ENCODE results near the gene CARD9.

The CARD9 gene

DNA sequence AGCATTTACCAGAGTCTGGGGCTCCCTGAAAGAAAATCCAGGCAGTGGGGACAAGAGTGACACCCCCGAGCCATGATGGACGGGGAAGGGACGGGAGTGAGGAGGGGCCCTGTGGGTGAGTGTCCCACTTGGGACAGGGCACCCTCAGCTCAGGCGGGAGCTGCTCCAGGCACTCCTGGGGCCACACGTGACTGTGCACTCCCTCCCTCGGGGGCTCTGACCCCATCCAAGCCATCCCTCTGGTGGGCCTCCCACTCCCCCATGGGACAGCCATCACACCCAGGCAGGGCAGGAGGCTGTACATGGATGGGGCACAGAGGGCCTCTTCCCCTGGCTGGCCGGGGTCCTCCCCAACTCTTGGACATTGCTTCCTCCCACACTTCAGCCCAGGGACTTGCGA lies 3.0 kb upstream of the CARD9 start:
- H3K9ac ChIP-seq, result no peak overlapping the region
- H3K36me3 ChIP-seq (ENCODE audit: insufficient read depth), result no peaks in the 10 kb centered on the region
- no peak overlapping the region for H2AFZ ChIP-seq (ENCODE audit: low read depth)
- H3K27me3 ChIP-seq (ENCODE audit: insufficient read depth, low read depth), result no peaks in the 10 kb centered on the region
- H3K4me1 ChIP-seq (ENCODE audit: low read depth, poor library complexity, severe bottlenecking), result no peaks in the 10 kb centered on the region
- no peak overlapping the region for H3K4me3 ChIP-seq (IDR thresholded peaks at IDR 0.05; ENCODE audit: insufficient read depth, low read depth, low read length)
- H3K79me2 ChIP-seq (ENCODE audit: insufficient read depth, low read depth), result no peaks in the 10 kb centered on the region
- no peaks in the 10 kb centered on the region for H4K20me1 ChIP-seq (ENCODE audit: insufficient read depth)
- no peak overlapping the region for H3K27ac ChIP-seq
- no peak for TF ChIP-seq CTCF (conservative IDR thresholded peaks at IDR 0.05; ENCODE audit: low read depth, low read length)
- H3K4me2 ChIP-seq, result no peak overlapping the region

GRCh38 chr9:136375096-136375495 lies 1.6 kb upstream of the CARD9 start:
- TF ChIP-seq CTCF (conservative IDR thresholded peaks at IDR 0.05; ENCODE audit: low read depth, low read length), result no peak
- Histone ChIP-seq H2AFZ (ENCODE audit: low read depth) (no peak overlapping the region), H3K27ac (no peak overlapping the region), H4K20me1 (ENCODE audit: insufficient read depth) (no peaks in the 10 kb centered on the region), H3K79me2 (ENCODE audit: insufficient read depth, low read depth) (no peaks in the 10 kb centered on the region), H3K4me2 (no peak overlapping the region), H3K4me1 (ENCODE audit: low read depth, poor library complexity, severe bottlenecking) (no peaks in the 10 kb centered on the region), H3K27me3 (ENCODE audit: insufficient read depth, low read depth) (no peaks in the 10 kb centered on the region), H3K36me3 (ENCODE audit: insufficient read depth) (no peaks in the 10 kb centered on the region), H3K4me3 (IDR thresholded peaks at IDR 0.05; ENCODE audit: insufficient read depth, low read depth, low read length) (no peak overlapping the region), H3K9ac (no peak overlapping the region)

GRCh38 chr9:136374183-136374575 lies 710 bp upstream of the CARD9 start:
- H3K36me3 ChIP-seq (ENCODE audit: insufficient read depth), result no peaks in the 10 kb centered on the region
- no peak overlapping the region for H3K4me3 ChIP-seq (IDR thresholded peaks at IDR 0.05; ENCODE audit: insufficient read depth, low read depth, low read length)

GRCh38 chr9:136372561-136373299 lies 739 bp downstream of the CARD9 start:
- no peak for TF ChIP-seq CTCF (conservative IDR thresholded peaks at IDR 0.05; ENCODE audit: low read depth, low read length)
- no peaks in the 10 kb centered on the region for H3K27me3 ChIP-seq (ENCODE audit: insufficient read depth, low read depth)
- H3K4me3 ChIP-seq (IDR thresholded peaks at IDR 0.05; ENCODE audit: insufficient read depth, low read depth, low read length), result no peak overlapping the region
- H3K9ac ChIP-seq, result no peak overlapping the region
- no peaks in the 10 kb centered on the region for H3K79me2 ChIP-seq (ENCODE audit: insufficient read depth, low read depth)
- H3K4me2 ChIP-seq, result no peak overlapping the region
- no peaks in the 10 kb centered on the region for H4K20me1 ChIP-seq (ENCODE audit: insufficient read depth)
- no peak overlapping the region for H3K27ac ChIP-seq
- no peaks in the 10 kb centered on the region for H3K4me1 ChIP-seq (ENCODE audit: low read depth, poor library complexity, severe bottlenecking)
- H3K36me3 ChIP-seq (ENCODE audit: insufficient read depth), result no peaks in the 10 kb centered on the region
- no peak overlapping the region for H2AFZ ChIP-seq (ENCODE audit: low read depth)

More at GRCh38 chr9:136374183-136374575, 710 bp upstream of the CARD9 start:
- H3K9ac ChIP-seq, result no peak overlapping the region
- no peaks in the 10 kb centered on the region for H3K79me2 ChIP-seq (ENCODE audit: insufficient read depth, low read depth)
- TF ChIP-seq CTCF (conservative IDR thresholded peaks at IDR 0.05; ENCODE audit: low read depth, low read length), result no peak
- no peak overlapping the region for H3K4me2 ChIP-seq
- H3K27ac ChIP-seq, result no peak overlapping the region
- H2AFZ ChIP-seq (ENCODE audit: low read depth), result no peak overlapping the region
- no peaks in the 10 kb centered on the region for H4K20me1 ChIP-seq (ENCODE audit: insufficient read depth)
- H3K4me1 ChIP-seq (ENCODE audit: low read depth, poor library complexity, severe bottlenecking), result no peaks in the 10 kb centered on the region
- no peaks in the 10 kb centered on the region for H3K27me3 ChIP-seq (ENCODE audit: insufficient read depth, low read depth)

Measured in KMS-11 (cell line).